Parathyroid adenoma (tissue), 2 donors: ENCODE results near the gene PDS5B.
A peak's percentile ranks its signal among the peaks of the same experiment; 100 is the strongest.

Experiments used
- H2AFZ ChIP-seq: fragments of 300-600 bp; sonication (generic); one replicate; pipeline ENCODE4 v1.7.0; 2017; ENCODE audit warnings: antibody characterized with exemption, mild to moderate bottlenecking
- H3K27ac ChIP-seq: fragments of 300-600 bp; sonication (generic); one replicate; pipeline ENCODE4 v1.7.0; 2017
- H3K27me3 ChIP-seq: fragments of 300-600 bp; sonication (generic); one replicate; pipeline ENCODE4 v1.7.0; 2017; ENCODE audit warnings: low read length; ENCODE audit not compliant: control insufficient read depth, insufficient read depth
- H3K36me3 ChIP-seq: fragments of 300-600 bp; sonication (generic); one replicate; pipeline ENCODE4 v1.7.0; 2017; ENCODE audit warnings: low read length; ENCODE audit not compliant: control insufficient read depth, insufficient read depth
- H3K4me1 ChIP-seq: fragments of 300-600 bp; sonication (generic); one replicate; pipeline ENCODE4 v1.7.0; 2017; ENCODE audit warnings: control low read depth
- H3K4me2 ChIP-seq: fragments of 300-600 bp; sonication (generic); one replicate; pipeline ENCODE4 v1.7.0; 2017; ENCODE audit warnings: low read length
- H3K4me3 ChIP-seq: fragments of 300-600 bp; sonication (generic); one replicate; pipeline ENCODE4 v1.7.0; 2017; ENCODE audit warnings: low read depth, low read length
- H3K79me2 ChIP-seq: fragments of 300-600 bp; sonication (generic); one replicate; pipeline ENCODE4 v1.7.0; 2017; ENCODE audit warnings: control low read depth
- H3K9ac ChIP-seq: fragments of 300-600 bp; sonication (generic); one replicate; pipeline ENCODE4 v1.7.0; 2017; ENCODE audit warnings: mild to moderate bottlenecking
- H3K9me3 ChIP-seq: fragments of 300-600 bp; sonication (generic); one replicate; pipeline ENCODE4 v1.7.0; 2017; ENCODE audit warnings: low read length; ENCODE audit not compliant: control insufficient read depth
- TF ChIP-seq, protein P1 (sequence below): fragments of 300-600 bp; sonication (generic); IDR thresholded peaks from one replicate; pipeline ENCODE4 v1.7.0; 2017; ENCODE audit warnings: antibody characterized with exemption, mild to moderate bottlenecking
- donor health status: primary hyperparathyroidism.

Gene PDS5B

DNA sequence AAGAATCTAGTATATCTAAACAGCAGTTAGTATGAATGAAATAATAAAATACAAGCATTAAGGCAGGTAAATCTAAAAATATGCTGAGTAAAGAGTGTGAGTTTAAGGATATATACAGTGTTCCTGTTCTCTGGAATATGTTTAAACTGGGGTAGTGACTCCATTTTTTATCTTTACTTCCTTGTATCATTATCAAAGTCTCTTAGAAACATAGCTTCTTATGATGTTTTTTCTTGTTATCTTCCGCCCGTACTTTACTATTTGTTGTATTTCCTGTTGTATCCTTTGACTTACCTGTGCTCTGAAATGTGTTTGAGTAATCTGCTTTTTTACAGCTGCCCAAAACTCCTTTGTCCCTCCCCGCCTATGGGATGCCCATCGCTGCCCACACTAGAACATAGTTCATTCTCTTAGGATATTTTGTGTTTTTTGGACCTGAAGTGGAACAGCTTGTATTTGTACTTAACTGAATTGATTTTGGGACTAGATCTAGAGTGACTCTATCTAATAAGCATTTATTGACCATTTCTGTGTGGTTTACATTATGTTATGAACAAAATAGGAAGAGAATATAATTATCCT, 80.8 kb downstream of the PDS5B start:
- Histone ChIP-seq H3K9ac (no peak overlapping the region), H2AFZ (no peak overlapping the region), H3K36me3 (no peaks in the 10 kb centered on the region), H3K27ac (no peak overlapping the region), H3K4me1 (no peaks in the 10 kb centered on the region), H3K4me3 (no peak overlapping the region), H3K27me3 (no peaks in the 10 kb centered on the region), H3K4me2 (no peak overlapping the region), H3K9me3 (no peaks in the 10 kb centered on the region), H3K79me2 (no peaks in the 10 kb centered on the region)
- TF ChIP-seq, protein P1, sequence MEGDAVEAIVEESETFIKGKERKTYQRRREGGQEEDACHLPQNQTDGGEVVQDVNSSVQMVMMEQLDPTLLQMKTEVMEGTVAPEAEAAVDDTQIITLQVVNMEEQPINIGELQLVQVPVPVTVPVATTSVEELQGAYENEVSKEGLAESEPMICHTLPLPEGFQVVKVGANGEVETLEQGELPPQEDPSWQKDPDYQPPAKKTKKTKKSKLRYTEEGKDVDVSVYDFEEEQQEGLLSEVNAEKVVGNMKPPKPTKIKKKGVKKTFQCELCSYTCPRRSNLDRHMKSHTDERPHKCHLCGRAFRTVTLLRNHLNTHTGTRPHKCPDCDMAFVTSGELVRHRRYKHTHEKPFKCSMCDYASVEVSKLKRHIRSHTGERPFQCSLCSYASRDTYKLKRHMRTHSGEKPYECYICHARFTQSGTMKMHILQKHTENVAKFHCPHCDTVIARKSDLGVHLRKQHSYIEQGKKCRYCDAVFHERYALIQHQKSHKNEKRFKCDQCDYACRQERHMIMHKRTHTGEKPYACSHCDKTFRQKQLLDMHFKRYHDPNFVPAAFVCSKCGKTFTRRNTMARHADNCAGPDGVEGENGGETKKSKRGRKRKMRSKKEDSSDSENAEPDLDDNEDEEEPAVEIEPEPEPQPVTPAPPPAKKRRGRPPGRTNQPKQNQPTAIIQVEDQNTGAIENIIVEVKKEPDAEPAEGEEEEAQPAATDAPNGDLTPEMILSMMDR = no peak

DNA sequence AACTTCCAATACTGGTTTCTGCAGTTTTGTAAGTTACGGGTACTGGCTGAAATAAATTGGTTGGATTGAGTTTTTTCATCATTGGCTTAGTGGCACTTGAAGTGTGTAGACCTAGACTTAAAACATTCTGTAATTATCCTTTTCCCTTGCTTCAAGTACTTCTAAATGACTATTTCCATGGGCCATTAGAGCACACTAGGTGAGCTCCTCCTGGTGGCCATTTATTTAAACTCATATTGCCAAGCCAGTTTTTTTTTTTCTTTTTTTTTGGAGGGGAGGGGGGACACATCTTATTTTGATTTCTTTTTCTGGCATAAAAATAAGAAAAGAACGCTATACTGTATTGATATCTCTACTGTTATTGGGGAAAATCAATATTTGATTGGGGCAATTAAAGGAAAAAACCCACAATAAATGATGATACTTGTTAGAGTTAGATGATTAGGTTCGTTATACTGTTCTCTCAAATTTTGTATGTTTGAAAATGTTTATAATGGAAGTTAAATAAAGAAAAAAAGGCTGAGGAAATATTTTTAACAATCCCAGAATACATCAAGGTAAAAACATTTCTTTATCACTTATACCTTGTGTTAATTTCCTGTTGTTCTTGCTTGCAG, 82.9 kb downstream of the PDS5B start:
- TF ChIP-seq, protein P1 = peak; percentile 56
- Histone ChIP-seq H3K27ac (no peak overlapping the region), H3K4me2 (no peak overlapping the region), H3K9ac (no peak overlapping the region), H3K27me3 (no peaks in the 10 kb centered on the region), H3K4me3 (no peak overlapping the region), H3K9me3 (no peaks in the 10 kb centered on the region), H3K36me3 (no peaks in the 10 kb centered on the region), H3K4me1 (no peaks in the 10 kb centered on the region), H3K79me2 (no peaks in the 10 kb centered on the region), H2AFZ (no peak overlapping the region)

DNA sequence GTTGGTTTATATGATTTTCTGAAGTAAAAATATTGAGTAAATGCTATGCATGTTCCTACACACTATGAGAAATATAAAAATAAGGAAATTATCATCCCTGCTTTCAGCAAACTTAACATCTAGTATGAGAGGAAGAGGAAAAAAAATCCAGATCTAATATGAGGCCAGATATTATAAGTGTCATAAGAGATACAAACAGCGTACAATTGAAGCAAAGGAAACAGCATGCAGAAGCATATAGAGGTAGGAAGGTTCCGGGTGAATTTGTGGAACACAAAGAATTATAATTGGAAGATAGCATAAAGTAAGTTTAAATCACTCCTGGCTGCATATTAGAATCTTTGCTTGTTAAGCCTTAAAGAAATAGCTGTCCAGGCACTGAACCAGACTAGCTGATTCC, 88.3 kb downstream of the PDS5B start:
- Histone ChIP-seq H3K4me3 (no peak overlapping the region), H3K27ac (no peak overlapping the region), H3K27me3 (no peaks in the 10 kb centered on the region), H3K9ac (no peak overlapping the region), H3K4me1 (no peaks in the 10 kb centered on the region), H2AFZ (no peak overlapping the region), H3K4me2 (no peak overlapping the region), H3K79me2 (no peaks in the 10 kb centered on the region), H3K9me3 (no peaks in the 10 kb centered on the region), H3K36me3 (no peaks in the 10 kb centered on the region)
- TF ChIP-seq, protein P1 = no peak

DNA sequence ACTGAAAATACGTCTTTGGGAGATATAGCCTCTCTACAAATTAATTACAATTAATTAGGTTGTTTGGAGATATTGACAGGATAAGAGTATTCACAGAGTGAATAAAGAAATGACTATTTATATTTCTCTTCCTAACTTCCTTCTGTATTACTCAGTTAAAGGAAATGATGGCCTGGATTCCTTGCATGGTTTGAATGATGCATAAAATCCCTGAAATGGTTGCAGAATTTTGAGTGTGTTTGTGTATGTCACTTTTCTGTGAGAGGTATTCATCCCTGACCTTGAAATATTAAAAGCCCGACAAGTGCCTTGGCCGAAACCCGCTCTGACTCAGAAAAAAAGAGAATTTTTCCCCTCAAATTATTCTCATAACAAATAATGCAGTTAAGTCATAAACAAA, 90.0 kb downstream of the PDS5B start:
- no peaks in the 10 kb centered on the region for H3K4me1 ChIP-seq
- no peaks in the 10 kb centered on the region for H3K36me3 ChIP-seq
- H3K27me3 ChIP-seq = no peaks in the 10 kb centered on the region
- TF ChIP-seq, protein P1 = no peak
- no peak overlapping the region for H3K4me2 ChIP-seq
- no peak overlapping the region for H3K9ac ChIP-seq
- H3K79me2 ChIP-seq = no peaks in the 10 kb centered on the region
- no peaks in the 10 kb centered on the region for H3K9me3 ChIP-seq
- no peak overlapping the region for H2AFZ ChIP-seq
- no peak overlapping the region for H3K4me3 ChIP-seq
- H3K27ac ChIP-seq = no peak overlapping the region

DNA sequence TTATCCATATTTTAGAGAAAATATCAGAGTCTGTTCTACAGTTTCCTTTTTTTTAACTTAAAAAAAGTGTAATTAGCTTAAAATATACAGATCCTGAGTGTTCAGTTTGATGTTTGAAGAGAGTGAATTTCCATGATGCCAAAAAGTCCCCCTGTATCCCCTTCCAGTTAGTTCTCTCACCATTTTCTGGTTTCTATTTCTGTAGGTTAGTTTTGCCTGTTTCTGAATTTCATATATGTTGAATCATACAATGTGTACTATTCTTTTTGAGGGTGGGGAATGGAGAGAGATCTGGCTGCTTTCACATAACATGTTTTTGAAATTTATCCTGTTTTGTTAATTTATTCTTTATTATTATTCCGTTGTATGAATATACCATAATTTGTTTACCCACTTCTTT, 95.9 kb downstream of the PDS5B start:
- no peak overlapping the region for H3K27ac ChIP-seq
- no peaks in the 10 kb centered on the region for H3K9me3 ChIP-seq

More for the DNA sequence above, 95.9 kb downstream of the PDS5B start:
- TF ChIP-seq, protein P1 = no peak
- Histone ChIP-seq H3K4me1 (no peaks in the 10 kb centered on the region), H3K27me3 (no peaks in the 10 kb centered on the region), H3K36me3 (no peaks in the 10 kb centered on the region), H3K4me2 (no peak overlapping the region), H3K4me3 (no peak overlapping the region), H3K79me2 (no peaks in the 10 kb centered on the region), H2AFZ (no peak overlapping the region), H3K9ac (no peak overlapping the region)
